ENCODE measurements around the gene NTRK3.

Gene NTRK3

GRCh38 chr15:87930457-87930856, 326.1 kb downstream of the NTRK3 start:
- no peak for DNase-seq

- no peak for DNase-seq
These were observed 326.7 kb downstream of the NTRK3 start for GRCh38 chr15:87929841-87930240.

DNA sequence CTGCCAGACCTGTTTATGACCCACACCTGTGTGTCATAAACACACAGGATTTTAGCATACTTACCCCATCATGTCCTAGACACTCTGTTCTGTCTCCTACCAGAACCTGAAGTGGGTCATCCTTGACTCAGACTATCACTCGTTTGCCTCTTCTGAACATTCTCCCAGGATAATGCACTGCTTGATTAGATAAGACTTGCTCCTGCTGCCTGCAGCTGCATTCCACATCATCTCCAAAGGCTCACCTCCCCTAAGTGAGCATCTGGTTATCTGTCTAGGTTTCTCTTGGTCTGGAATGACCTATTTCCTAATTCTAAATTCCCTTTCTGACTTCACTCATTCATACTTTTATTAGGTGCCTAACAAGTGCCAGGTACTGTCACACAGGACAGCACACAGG, 332.1 kb downstream of the NTRK3 start:
- DNase-seq, result no peak

DNA sequence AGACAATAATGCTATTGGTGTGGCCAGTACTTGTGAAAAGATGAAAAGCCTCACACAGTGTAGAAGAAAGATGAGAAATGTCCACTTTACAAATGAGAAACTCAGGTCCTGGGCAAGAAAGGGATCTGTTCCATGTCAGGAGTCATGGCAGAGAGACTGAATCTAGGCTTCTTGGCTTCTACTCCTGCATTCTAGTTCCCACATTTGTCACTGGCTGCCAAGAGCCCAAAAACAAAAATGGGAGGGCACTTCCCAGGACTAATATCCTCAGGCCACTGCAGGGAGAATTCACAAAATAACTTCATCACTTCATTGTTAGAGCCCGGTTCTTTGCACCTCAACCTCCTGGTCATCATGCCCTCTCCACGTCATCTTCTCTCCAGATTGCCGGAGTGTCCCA, 337.5 kb downstream of the NTRK3 start:
- DNase-seq, result no peak

DNA sequence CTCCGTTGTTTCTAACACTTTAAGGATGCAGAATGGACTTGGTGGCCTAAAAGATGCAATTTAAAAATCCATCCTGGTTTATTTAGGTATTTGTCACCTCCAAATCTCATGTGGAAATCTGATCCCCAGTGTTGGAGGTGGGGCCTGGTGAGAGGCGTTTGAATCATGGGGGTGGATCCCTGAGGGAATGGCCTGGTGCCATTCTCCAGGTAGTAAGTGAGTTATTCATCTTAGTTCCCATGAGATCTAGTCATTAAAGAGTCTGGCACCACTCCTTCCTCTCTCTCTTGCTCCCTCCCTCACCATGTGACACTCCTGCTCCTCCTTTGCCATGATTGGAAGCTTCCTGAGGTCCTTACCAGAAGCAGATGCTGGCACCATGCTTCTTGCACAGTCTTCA, 339.1 kb downstream of the NTRK3 start:
- no peak for DNase-seq

DNA sequence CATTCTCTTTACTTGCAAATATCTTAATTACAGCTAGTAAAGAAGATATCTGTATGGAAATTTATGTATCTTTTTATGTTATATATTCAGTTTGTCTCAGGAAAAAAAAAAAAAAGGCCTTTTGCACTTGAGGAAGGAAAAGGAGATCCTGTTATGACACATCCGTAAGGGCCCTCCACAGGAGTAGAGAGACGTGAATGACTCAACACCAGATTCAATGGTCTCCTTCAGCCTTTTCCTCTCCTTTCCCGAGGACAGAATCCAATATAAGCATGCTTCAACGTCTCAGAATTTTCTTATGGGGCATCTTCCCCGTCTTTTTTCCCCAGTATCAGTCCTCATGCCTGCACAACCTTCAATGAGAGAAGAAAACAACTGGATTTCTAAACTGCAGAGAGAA, 340.3 kb downstream of the NTRK3 start:
- DNase-seq, result no peak

GRCh38 chr15:87910301-87910700, 346.2 kb downstream of the NTRK3 start:
- no peak for DNase-seq

DNA sequence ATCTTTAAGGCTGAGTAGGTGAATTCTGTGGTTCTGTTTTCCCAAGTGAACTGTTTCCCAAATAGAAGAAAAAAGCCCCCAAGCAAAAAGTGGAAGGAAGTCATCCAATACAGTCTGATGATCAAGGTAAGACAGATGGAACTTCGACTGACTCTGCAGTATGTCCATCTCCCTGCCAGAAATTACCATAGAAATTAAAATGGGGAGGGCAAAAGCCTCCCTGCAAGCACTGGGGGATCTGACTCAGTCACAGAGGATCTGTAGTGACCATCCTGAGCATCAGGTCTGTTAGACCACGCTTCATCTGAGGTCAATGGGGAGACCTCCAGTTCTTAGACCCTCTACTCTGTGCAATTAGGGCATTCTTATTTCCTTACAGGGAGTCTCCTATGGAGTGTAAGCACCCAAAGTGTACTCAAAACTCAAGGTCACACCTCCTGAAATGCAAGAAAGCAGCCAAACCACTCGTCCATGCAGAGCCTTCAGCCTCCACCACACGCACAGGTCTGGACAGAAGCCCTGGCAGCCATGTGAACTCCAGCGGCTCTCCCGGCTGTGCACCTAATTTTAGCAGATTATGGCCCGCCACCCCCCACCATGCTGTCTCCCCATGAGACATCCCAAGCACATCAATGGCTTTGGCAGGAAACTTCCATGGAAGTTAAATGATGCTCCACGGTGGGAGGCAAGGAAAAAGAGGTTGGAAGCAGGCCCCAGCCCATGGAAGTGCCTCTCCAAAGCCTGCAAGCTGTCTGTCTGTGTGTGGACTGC, 348.7 kb downstream of the NTRK3 start:
- no peak for DNase-seq

DNA sequence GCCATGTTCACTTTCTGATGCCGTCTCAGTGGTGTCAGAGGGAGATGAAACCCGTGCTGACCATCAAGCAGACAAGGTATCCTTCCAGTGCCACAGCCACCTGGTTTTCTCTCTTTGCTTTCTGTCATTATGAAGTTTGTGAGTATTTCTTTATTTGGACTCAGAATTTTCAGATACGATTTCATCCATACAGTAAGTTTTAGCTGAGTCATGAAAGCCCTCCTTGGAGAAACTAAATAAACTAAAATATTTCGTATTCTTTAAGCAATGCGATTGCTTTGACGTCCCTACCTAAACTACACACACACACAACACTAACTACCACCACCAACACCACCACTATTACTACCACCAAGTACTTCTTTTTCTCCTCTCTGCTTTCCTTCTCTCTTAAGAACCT, 350.1 kb downstream of the NTRK3 start:
- no peak for DNase-seq

DNA sequence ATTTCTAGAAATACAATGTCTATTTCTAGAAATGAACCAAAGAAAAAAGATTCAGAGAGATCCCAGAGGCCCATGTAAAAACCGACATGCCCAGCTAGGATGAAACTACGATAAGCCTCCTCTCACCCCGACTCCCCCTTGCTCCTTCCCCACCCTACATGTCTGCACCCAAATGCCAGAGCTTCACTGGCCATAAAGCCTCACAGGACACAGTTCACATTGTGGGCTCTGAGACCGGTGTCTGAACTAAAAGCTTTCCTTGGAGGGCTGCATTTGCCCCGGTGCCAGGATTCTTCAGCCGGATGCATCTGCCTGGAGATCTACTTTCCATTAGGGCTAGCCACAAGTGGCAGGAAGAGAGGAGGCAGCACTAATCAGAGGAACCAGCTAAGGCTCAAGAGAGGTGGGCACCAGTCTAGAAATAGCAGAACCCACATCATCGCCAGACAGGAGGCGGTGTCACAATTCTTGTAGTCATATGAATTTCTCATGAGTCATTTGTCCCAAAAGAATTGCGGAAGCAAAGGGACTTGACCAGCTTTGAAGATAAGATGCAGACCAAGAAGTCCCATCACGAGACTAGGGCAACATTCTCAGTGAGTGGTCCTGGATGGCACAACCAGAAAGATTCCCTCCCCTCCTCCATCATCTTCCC, 353.6 kb downstream of the NTRK3 start:
- DNase-seq, result no peak

GRCh38 chr15:87901926-87902690, 354.4 kb downstream of the NTRK3 start:
- no peak for DNase-seq

DNA sequence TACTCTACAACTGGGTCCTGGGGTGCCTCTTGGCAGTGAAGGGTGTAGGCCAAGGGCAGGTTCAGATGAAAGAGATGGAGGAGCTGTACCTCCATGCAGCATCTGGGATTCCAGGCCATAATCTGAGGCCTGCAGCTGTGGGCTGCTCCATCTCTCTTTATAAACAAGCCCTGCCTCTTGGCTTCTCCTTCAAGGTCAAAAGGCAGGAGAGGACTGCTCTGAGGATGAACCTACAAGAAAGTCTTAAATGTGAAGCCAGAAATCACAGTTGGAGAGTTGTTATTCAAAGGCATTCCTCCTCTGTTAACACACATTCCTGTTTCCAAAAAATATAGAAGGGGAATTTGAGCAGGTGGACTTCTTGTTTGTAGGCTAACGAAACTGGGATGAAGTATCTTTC, 355.5 kb downstream of the NTRK3 start:
- DNase-seq, result no peak

GRCh38 chr15:87896936-87897335, 359.6 kb downstream of the NTRK3 start:
- no peak for DNase-seq

GRCh38 chr15:87887177-87887576, 369.4 kb downstream of the NTRK3 start:
- DNase-seq, result no peak

DNA sequence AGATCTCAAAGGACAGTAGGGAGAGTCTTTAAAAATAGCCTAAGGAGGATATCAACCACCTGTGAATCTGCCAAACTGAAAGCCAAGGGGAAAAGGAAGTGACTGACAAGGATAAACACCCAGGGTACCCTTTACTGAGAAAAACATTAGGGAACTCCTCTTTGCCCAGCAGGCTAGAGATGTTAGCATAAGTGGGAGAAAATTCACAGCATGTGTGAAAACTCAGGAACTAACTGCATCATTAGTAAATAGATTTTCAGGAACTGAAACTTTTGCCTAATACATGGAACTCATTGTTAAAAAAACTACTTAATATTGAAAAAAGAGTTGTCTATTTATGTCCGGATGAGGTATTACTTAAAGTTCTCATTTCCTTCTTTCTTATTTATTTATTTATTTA, 375.5 kb downstream of the NTRK3 start:
- DNase-seq, result no peak

GRCh38 chr15:87877822-87878542, 378.6 kb downstream of the NTRK3 start:
- no peak for DNase-seq

GRCh38 chr15:87877114-87877810, 379.3 kb downstream of the NTRK3 start:
- DNase-seq, result no peak

DNA sequence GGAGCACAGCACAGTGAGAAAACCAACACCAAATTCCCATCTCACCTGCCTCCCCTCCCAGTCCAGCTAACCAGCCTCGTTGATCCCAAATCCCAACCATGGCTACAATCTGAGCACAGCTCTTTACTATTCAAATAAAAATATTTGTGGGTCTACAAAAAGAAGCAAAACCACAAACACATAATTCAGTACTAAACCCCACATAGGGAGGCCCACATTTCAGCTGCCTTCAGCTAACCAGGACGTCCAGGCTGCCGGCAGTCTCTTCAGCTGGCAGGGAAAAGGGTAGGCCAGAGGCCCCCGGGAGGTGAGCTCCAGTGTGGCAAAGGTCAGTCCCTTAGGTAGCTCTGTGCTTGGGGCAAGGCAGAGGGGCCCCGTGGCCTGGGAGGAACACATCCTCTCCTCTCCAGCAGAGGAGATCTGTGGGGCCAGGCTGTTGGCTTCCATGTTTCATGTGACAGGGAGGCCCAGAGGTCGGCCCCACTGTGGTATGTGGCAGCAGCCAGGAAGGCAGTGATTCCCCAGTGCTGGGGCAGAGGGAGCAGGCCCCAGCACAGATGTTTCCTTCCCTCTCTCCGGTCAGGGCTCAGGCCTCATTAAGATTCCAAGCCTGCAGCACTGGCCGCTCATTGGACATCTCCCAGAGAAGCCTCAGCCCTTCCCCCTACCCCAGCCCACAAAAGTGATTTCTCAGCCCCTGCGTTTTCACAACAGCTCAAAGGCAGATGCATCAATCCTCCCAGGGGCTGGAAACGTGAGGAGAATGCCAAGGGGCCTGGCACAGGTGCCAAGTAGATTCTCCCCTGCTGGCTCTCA, 381.4 kb downstream of the NTRK3 start:
- no peak for DNase-seq

GRCh38 chr15:87873516-87873915, 383.0 kb downstream of the NTRK3 start:
- no peak for DNase-seq

DNA sequence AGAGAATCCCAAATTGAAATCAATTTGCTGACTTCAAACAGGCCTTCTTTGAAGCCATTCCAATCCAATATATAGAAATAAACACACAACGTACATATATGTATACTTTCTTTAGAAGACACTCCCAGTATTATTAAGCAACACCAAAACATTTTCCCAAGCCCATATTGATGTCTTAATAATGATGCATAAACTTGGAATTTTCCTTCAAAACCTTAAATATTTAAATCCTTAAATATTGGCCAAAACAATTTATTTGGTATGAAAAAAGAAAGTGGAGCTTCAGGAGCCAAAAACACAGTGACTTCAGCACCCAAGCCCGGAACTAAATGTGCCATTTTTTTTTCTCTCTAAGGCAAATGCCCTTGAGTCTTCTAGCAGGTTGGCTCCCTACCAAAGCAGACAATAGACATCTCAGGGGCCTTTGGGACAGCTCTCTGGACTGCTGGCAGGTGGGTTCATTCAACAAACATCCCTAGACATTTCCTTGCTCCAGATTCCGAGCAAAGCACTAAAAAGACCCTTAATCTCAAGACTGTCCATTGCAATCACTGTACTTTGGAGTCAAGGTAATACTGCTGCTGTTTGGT, 384.7 kb downstream of the NTRK3 start:
- no peak for DNase-seq

GRCh38 chr15:87871258-87871681, 385.3 kb downstream of the NTRK3 start:
- DNase-seq, result no peak

Data from stimulated activated CD4-positive, alpha-beta T cell treated with anti-CD3 and anti-CD28 coated beads, Interleukin-4, amount 100 ng/mL, for 4 hours (primary cell).